K562 (cell line): Measurements from ENCODE around the gene LAT. TPM values are rescaled to one million over a fixed set of nuclear protein-coding genes. Genes with fewer than 3 reads are reported as not detected.

Experiments used
- ARID4B ChIP-seq: sonication (generic); formaldehyde crosslinking; IDR thresholded peaks from 2 replicates; pipeline ENCODE4 v1.8.0; 2022; ENCODE audit warnings: mild to moderate bottlenecking, missing genetic modification reagents
- BRD9 ChIP-seq: fragments of 450-650 bp; IDR thresholded peaks from 2 replicates; pipeline ENCODE4 v1.6.1; 2018; ENCODE audit warnings: low read depth; ENCODE audit not compliant: partially characterized antibody
- CCAR2 ChIP-seq: fragments of 200-400 bp; formaldehyde crosslinking; IDR thresholded peaks from 2 replicates; pipeline ENCODE4 v1.6.1; 2017; ENCODE audit warnings: mild to moderate bottlenecking, low read depth, low read length
- CREB3 ChIP-seq: fragments of 450-650 bp; conservative IDR thresholded peaks from 2 replicates; pipeline ENCODE4 v1.6.1; 2016; ENCODE audit warnings: missing genetic modification characterization, low read depth, mild to moderate bottlenecking, missing compliant biosample characterization, moderate library complexity
- ETV1 ChIP-seq: fragments of 450-650 bp; conservative IDR thresholded peaks from 2 replicates; pipeline ENCODE4 v1.6.1; 2016; ENCODE audit warnings: missing genetic modification characterization, control low read depth, low read depth, missing compliant biosample characterization
- HDAC3 ChIP-seq: fragments of 450-650 bp; IDR thresholded peaks from 2 replicates; pipeline ENCODE4 v1.6.1; 2018; ENCODE audit warnings: borderline replicate concordance, mild to moderate bottlenecking, moderate library complexity; ENCODE audit not compliant: partially characterized antibody
- KLF10 ChIP-seq: fragments of 250-450 bp; sonication (Bioruptor Pico); IDR thresholded peaks from 2 replicates; pipeline ENCODE4 v1.6.1; 2021; ENCODE audit warnings: matching md5 sums
- RAD21 ChIP-seq, 2 experiments: fragments of 250-450 bp in 1 of 2; fragments of 450-650 bp in 1 of 2; sonication (Bioruptor Pico) in 1 of 2; formaldehyde crosslinking in 1 of 2; IDR thresholded peaks in 1 of 2; conservative IDR thresholded peaks in 1 of 2; 2 replicates each; pipeline versions ENCODE4 v1.4.0 to v1.8.0; 2020 to 2022; ENCODE audit warnings: mild to moderate bottlenecking in 2 of 2, moderate library complexity in 1 of 2
- SMAD4 ChIP-seq: fragments of 250-450 bp; sonication (Bioruptor Pico); conservative IDR thresholded peaks from 2 replicates; pipeline ENCODE4 v1.8.0; 2021; ENCODE audit warnings: inconsistent platforms, mild to moderate bottlenecking, moderate library complexity
- STAT5B ChIP-seq: fragments of 250-450 bp; sonication (Bioruptor Pico); IDR thresholded peaks from 2 replicates; pipeline ENCODE4 v1.8.0; 2021; ENCODE audit warnings: mild to moderate bottlenecking, inconsistent platforms
- TEAD4 ChIP-seq, 2 experiments: sonication (generic) in 1 of 2; formaldehyde crosslinking in 1 of 2; IDR thresholded peaks; 2 replicates each; pipeline versions ENCODE4 v1.6.1 to v1.8.0; 2012 to 2022; ENCODE audit warnings: borderline replicate concordance in 1 of 2, inconsistent platforms in 1 of 2, low read length in 1 of 2, mild to moderate bottlenecking in 1 of 2, missing genetic modification reagents in 1 of 2
- ZMIZ1 ChIP-seq, 2 experiments: fragments of 150-350 bp in 1 of 2; IDR thresholded peaks; 2 replicates each; pipeline ENCODE4 v1.6.1; 2012 to 2016; ENCODE audit warnings: low read depth in 2 of 2, low read length in 2 of 2, mild to moderate bottlenecking in 1 of 2, moderate library complexity in 1 of 2
- ZNF79 ChIP-seq: fragments of 250-450 bp; sonication (Bioruptor Pico); IDR thresholded peaks from 2 replicates; pipeline ENCODE4 v1.4.0; 2020; ENCODE audit warnings: low read depth, mild to moderate bottlenecking, moderate library complexity
- polyA plus RNA-seq, 8 experiments: library from polyadenylated mRNA; depleted of rRNA in 4 of 8; stranded (reverse) in 5 of 8; unstranded in 3 of 8; fragments of >200 nt; fragmentation: Nextera tagmentation in 2 of 8; fragmentation: Illumina TruSeq in 1 of 8; extraction: Ambion mirVana in 2 of 8; extraction: Trizol in 1 of 8; gene quantifications; 2 replicates each; pipeline versions ENCODE4 v1.2.1 to v1.2.3, GENCODE V29; 2011 to 2014; ENCODE audit warnings: inconsistent platforms in 1 of 8, missing spikeins in 1 of 8
- total RNA-seq, 7 experiments: library from RNA; depleted of rRNA in 6 of 7; stranded (reverse); fragments of >200 nt in 6 of 7; fragmentation: Illumina TruSeq in 2 of 7; extraction: Trizol in 2 of 7; gene quantifications; 2 replicates each; pipeline versions ENCODE4 v1.2.1 to v1.2.3, GENCODE V29; 2011 to 2021; ENCODE audit warnings: low replicate concordance in 1 of 7
- TF ChIP-seq, protein P1 (sequence below), 2 experiments: fragments of 450-650 bp in 1 of 2; sonication (generic) in 1 of 2; formaldehyde crosslinking in 1 of 2; IDR thresholded peaks in 1 of 2; conservative IDR thresholded peaks in 1 of 2; 2 replicates each; pipeline versions ENCODE4 v1.6.1 to v1.8.1; 2016 to 2023; ENCODE audit warnings: mild to moderate bottlenecking in 2 of 2, moderate library complexity in 2 of 2, inconsistent platforms in 1 of 2, missing genetic modification reagents in 1 of 2

Gene LAT
- total and polyA plus RNA-seq, 9 of the 15 experiments (the other 6 are each of a cell fraction or from before 2014, with no cell fraction given): 0.40 to 4.2 (median 1.3) TPM

DNA sequence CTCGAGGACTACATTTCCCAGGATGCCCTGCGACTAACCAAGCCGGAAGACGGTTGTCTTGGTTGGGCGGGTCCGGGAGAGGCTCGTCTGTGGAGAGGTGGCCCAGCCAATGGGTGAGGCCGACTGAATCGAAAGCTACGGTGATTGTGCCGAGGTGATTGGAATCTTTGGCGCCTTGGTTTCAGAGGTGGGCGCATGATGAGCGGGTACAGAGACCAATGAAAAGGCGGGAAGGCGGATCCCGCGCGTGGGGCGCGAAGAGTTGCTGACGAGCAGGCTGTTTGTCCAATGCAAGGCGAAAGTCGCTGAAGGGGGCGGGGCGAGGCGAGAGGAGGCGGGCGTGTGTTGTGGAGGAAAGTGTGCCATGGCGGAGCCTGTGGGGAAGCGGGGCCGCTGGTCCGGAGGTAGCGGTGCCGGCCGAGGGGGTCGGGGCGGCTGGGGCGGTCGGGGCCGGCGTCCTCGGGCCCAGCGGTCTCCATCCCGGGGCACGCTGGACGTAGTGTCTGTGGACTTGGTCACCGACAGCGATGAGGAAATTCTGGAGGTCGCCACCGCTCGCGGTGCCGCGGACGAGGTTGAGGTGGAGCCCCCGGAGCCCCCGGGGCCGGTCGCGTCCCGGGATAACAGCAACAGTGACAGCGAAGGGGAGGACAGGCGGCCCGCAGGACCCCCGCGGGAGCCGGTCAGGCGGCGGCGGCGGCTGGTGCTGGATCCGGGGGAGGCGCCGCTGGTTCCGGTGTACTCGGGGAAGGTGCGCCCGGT, 34.0 kb upstream of the LAT start, which contains the start of gene NFATC2IP (continued):
- no peak for TF ChIP-seq ZNF79 (CRISPR knock-in tag)
- TF ChIP-seq HDAC3: no peak
- TF ChIP-seq STAT5B (CRISPR knock-in tag): no peak
- TF ChIP-seq, protein P1, sequence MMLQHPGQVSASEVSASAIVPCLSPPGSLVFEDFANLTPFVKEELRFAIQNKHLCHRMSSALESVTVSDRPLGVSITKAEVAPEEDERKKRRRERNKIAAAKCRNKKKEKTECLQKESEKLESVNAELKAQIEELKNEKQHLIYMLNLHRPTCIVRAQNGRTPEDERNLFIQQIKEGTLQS (IDR thresholded peaks at IDR 0.05): no peak
- TF ChIP-seq, protein P1 (CRISPR knock-in tag; conservative IDR thresholded peaks at IDR 0.05): peak; percentile 59; the same call in 1 of the 2 replicates
- no peak for TF ChIP-seq CREB3
- TF ChIP-seq SMAD4 (CRISPR knock-in tag): peak; percentile 63; the same call in 1 of the 2 replicates
- TF ChIP-seq ARID4B: 0 out of 2 replicates have a peak, but pooled peaks have one; percentile 19
- TF ChIP-seq ETV1 (tag): peak; percentile 84
- no peak for TF ChIP-seq CCAR2
- TF ChIP-seq BRD9: no peak
- TF ChIP-seq TEAD4 (IDR thresholded peaks at IDR 0.05; ENCODE audit: low read length): 0 out of 2 replicates have a peak, but pooled peaks have one; percentile 1
- no peak for TF ChIP-seq TEAD4 (CRISPR knock-in tag; IDR thresholded peaks at IDR 0.05; ENCODE audit: borderline replicate concordance)
- no peak for TF ChIP-seq RAD21 (CRISPR knock-in tag; conservative IDR thresholded peaks at IDR 0.05 in 1 of 2, IDR thresholded peaks at IDR 0.05 in 1 of 2)
- TF ChIP-seq KLF10: no peak
- TF ChIP-seq ZMIZ1 (IDR thresholded peaks at IDR 0.05; ENCODE audit: low read depth in 2 of 2, low read length in 2 of 2): peak in 1 of 2 experiments; percentile 35; a peak in 1 of 4 replicates
